GM18499 (cell line): ENCODE results near the gene CPNE4.
"Not testable (repeated sequence)": the region's sequence is repeated elsewhere in the genome, so short reads cannot be mapped to it uniquely, and the experiment has no call there.

Experiments
- ATAC-seq: cut with Tn5 transposase; IDR thresholded peaks from one replicate; pipeline ENCODE4 v1.9.1; 2021; ENCODE audit warnings: moderate number of reproducible peaks; ENCODE audit not compliant: insufficient read depth, unreplicated experiment

The CPNE4 gene

DNA sequence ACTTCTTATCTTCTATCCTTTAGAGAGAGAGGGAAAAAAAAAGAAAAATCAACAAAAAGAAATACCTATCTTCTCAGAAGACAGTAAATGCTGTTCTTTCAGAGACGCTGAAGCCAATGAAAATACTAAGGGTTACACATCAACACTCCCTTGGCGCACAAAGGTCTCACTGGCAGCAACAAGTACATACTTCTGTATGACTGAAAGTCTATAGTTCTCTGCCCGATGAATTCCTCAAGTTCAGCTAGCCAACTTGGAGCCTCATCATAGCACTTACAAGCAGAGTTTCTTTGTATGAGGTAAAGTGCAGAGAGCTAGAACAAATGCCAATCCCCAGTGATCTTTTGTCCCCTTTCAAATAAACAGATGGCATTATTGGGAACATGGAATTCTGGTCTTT, 62.7 kb downstream of the CPNE4 start:
- ATAC-seq = no peak

DNA sequence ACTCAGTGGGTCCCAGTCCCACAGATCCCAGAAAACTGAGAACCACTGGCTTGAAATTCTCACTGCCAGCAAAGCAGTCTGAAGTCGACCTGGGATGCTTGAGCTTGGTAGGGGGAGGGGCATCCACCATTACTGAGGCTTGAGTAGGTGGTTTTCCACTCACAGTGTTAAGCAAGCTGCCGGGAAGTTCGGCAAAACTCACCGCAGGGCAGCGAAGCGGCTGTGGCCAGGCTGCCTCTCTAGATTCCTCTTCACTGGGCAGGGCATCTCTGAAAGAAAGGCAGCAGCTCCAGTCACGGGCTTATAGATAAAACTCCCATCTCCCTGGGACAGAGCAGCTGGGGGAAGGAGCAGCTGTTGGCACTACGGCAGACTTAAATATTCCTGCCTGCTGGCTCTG, 71.4 kb downstream of the CPNE4 start:
- ATAC-seq = not testable (repeated sequence)

DNA sequence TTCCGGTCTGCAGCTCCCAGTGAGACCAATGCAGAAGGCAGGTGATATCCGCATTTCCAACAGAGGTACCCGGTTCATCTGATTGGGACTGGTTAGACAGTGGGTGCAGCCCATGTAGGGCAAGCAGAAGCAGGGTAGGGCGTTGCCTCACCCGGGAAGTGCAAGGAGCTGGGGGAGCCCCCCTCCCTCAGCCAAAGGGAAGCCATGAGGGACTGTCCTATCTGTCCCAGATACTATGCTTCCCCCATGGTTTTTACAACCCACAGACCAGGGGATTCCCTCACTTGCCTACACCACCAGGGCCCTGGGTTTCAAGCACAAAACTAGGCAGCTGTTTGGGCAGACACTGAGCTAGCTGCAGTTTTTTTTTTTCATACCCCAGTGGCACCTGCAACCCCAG, 71.8 kb downstream of the CPNE4 start:
- no peak for ATAC-seq

DNA sequence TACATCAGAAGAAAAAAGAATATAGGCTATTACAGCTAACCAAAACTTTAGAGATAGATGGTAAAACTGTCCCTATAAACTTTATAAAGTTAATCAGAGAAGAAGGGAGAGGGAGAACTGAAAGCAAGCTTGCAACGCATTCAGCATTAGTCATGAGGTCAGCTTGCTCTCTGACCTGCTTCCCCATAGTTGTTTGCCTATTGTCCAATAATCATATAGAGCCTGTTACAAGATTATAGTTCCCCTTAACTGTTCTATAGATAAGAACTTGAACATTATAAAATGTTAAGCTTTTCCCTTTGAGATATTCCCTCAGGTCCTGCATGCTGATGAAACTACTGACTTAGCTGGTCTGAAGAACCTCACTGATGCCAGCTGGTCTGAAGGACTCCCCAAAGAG, 74.5 kb downstream of the CPNE4 start:
- no peak for ATAC-seq

DNA sequence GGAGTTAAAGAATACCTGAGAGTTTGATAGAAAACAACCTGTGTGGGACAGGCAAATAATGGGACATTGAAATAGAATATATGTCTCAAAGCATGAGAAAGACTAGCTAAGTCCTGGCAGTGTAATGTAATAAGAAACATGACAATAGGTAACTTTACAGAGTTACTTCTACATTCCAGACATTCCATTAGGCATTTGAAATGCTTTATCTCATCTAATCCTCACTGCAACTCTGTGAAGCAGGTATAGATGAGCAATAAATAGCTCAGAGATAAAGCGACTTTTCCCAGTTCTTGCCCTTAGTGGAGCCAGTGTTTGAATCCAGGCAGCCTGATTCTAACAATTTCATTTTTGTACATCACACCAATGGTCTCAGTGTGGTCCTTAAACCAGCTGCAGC, 76.8 kb downstream of the CPNE4 start:
- ATAC-seq = no peak

DNA sequence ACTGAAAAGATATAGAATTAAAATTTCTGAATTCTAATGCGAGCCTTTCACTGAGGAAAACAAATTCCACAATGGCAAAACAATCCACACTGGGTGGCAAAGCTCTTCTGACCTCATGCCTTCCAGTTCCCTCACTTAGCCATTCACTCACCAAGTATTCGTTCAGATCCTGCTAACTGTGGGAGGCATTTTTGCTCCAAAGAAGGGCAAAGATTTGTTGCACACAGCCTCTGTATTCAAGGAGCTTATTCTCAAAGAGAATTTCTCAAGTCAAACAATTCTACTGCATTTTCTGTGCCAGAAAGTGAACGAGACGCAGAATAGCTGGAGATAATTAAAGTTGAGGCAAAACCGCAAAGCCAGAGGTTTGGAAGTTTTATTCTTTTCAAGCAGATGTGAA, 77.3 kb downstream of the CPNE4 start:
- ATAC-seq = no peak

DNA sequence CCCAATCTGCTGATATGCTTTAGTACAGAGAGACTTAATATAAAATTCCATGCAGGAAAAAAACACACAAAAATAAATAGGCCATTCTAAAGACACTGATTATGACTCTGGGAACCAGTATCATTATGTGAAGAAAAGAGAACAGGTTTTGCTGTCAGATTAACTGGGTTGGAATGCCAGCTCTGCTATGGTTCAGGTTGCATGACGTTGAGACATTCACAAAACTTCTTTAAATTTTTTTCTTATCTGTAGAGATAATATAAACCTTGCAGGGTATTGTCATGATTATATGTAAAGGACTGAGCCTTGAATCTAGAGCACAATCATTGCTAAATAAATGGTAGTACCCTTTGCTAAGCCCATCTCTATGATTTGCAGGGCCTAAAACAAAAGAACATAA, 86.0 kb downstream of the CPNE4 start:
- ATAC-seq = no peak

DNA sequence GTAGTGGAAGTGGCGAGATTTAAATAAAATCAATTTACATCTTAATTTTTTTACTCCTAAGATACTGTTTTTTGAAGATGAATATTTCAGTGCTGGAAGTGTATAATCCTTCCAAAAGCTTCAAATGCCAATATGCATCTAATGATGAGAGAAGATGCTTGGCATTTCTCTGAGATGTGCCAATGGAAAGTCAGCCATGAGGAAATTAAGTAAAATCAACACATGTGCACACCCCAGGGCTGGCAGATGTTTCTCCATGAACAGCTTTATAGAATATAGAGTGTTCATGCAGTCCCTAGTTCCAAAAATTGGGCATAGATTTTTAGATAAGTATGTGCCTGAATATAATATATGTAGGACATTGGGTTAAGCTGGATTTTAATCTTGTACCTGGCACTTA, 90.1 kb downstream of the CPNE4 start:
- ATAC-seq = no peak

DNA sequence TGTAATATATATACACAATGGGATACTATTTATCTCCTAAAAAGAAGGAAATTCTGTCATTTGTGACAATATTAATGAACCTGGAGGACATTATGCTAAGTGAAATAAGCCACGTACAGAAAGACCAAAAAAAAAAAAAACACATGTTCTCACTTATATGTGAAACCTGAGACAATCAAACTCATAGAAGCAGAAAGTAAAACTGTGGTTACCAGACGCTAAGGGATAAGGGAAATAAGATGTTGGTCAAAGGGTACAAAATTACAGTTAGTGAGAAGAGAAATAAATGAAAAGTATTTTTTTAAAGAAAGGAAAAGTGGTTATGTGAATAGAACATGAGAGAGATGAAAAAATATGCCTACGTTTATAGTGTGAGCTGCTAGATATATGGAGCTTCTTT, 101.1 kb downstream of the CPNE4 start:
- no peak for ATAC-seq

DNA sequence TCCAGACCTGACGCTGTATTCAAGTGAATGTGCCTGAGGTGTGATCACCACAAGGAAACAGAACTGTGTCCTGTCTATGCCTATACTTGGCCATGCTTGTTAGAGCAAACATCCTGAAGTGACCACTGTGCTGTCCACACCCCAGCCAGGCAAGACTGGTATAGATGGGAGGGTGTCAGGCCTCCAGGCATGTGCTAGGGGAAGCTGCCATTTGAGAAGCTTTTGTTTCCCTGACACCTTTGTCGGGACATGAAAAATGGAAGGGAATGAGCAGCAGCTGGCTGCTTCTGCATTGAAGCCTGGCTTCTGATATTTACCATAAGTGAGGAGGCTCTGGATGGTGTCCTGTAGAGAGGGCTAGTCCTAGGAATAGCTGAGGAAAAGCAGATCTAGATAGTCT, 106.2 kb downstream of the CPNE4 start:
- ATAC-seq = no peak

DNA sequence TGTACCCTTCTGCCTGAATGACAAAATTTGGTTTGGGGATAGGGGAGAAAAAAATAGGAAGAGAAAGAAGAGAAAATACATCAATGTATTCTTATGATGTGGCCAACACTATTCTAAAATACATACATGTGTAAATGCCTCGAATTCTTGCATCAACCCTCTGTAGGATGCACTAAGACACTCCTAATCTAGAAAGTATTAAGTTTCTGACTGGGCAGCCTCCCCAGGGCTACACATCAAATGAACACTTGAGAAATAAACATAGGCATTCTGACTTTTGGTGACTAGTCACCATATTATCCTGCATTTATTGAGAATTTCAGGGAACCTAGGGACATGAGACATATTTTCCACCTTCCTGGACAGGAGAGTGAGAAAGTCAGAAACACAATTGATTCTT, 109.2 kb downstream of the CPNE4 start:
- no peak for ATAC-seq

DNA sequence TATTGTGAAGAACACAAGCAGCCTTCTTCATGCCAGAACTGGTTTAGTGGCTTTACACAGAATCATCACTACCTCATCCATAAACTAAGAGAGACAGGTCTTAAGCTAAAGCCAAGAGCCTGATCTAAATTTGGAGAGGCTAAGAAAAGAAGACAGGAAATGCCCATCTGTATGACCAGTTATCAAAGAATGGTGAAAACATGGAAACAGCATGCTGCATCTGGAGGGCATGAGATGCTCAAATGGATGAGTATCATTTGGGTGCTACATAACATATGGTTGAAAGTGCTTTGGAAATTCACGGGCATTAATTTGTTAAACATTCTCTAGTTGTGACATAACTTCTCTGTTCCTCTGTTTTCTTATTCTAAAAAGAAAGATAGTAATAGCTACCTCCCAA, 112.5 kb downstream of the CPNE4 start:
- no peak for ATAC-seq

DNA sequence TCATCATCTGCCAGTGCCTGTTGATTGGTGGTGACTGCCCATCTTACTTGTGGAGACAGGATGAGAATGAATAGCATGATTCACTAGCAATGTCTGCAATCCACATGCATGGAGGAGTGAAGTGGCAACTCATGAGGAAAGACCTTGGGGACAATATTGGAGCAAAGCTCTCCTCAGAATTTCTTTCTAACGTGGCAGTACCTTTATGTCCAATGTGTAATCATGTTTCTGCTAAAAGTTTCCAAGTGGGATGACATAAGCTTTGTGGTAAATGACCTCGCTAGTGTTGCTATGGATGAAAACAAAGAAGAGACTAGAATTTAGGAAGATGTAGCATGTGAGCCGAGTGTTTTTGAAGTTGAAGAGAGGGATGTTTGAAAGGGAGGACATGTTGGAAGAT, 117.8 kb downstream of the CPNE4 start:
- no peak for ATAC-seq

DNA sequence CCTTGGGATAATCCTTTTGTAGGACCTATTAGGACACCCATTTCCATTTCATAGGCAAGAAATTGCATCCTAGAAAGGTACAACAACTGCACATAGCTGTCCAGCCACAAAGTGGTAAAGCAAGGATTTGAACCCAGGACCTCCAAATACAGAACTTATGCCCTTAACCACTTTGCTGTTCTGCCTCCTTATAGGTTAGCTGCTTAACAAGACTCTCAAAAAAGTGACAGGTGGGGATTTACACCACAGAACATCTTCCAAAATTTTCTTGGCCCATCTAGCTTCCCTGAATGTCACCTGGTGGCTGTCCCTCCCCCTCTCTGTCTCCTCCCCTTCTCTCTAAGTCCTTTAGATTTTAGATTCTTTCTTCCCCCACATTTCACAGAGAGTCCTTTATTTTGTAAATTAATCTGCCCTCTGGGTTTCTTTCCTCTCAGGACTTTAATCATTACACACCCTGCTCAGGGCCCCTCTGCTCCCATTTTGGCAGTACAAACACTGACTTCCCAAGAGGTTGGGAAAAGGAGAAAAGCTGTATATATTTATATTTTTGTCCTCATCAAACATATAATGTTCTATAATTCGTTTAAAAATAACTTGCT, 120.6 kb downstream of the CPNE4 start:
- no peak for ATAC-seq

DNA sequence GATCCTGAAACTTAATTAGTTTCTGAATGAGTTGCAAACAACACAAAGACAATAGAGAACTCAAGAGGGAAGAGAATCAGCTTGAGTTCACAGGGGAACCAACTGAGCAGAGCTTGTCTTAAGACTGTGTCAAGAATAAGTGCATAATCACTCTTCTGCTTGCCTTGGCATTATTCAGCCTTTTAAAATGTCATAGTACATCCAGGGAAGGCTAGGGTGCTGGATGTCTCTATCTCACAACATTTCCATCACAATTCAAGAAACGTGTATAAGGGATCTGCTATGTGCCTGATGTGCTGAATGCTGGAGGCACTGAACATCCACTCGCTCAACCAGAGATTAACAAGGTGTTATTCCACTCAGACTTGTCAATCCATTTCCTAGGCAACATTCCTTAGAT, 122.6 kb downstream of the CPNE4 start:
- ATAC-seq = no peak

DNA sequence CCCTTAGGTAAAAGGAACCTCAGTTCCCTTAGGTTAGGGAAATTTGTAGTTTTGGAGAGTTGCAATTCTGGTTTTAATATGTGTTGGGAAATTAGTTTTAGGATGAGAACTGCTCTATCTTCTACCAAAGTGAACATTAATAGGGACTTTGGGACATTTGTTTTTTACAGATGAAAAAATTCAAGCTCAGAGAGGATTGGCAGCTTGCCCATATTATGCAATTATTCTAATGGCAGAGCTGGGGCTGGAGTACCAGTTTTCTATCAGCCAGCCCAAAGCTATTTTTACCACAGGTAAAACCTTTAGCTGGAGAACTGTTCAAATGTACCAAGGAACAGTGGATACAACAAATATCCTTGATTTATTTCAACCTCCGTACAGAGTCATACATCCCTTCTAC, 127.0 kb downstream of the CPNE4 start:
- ATAC-seq = no peak

DNA sequence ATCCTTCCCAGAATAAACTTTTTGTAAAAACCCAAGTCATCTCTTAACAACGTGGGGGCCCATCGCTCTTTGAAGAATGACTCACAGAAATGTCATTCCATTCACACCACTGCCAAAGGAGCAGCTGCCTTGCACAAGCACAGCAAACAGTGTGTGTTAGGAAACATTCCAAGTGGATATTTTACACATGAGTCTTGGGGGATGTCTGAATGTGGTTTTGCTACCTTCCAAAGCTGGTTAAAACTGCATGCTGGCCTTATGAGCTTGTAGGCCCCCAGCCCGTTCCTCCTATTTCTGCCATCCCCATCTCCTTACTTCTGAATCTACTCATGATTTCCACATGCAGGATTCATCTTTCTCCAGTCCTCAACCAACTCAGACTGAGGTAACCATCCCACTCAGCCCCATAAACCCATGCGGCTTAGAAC, 130.8 kb downstream of the CPNE4 start:
- no peak for ATAC-seq

DNA sequence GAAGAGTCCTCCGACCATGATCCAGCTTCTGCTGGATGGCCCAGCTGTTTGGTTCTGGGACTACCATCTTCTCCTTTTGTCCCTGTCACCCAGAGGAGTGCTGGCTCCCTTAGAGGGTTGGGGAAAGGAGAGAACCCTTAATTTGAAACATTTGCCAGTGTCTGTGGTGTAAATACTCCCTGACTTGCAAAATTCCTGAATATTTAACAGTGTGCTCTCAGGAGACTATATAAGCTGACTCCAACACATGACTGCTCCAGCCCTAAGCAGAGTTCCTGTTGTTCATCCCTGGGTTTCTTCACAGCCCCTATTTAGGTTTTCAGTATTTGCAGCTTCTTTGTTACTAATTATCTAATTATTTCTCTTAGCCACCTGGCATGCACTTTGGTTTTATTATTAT, 133.1 kb downstream of the CPNE4 start:
- no peak for ATAC-seq

DNA sequence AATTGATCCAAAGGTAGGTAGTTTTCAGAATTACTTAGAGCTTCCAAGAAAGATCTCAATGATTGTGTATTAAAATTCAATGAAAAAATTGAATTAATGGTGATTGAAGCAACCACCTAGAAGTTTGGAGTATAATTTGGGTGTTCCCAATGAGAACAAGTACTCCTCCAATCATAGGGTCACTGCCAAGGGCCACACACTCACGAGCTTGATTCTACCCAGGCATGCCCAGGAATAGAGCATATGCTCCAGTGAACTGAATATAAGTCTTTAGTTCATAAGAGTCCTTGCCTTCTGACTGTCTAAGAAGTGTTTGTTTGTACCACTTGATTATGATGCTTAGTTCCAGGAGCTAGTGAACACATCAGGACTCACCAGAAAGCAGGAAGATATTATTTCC, 133.9 kb downstream of the CPNE4 start:
- ATAC-seq = no peak

DNA sequence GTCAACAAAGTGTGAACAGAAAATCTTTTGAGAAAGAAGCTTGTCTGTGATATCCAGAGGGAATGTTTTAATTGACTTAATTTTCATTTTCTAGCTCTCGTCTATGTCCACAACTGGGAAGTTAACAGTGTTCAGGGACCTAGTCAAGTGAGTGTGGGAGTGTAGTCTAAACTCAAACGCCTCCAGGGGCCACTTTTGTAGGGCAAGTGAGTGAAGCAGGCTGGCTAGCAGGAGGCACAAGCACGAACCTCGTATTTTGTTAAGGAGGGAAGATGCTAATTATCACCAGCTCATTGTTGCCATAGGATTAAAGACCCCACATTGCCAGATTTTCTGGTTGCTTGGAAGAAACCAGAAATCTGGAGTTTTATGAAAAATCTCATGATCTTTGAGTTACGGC, 135.8 kb downstream of the CPNE4 start:
- ATAC-seq = no peak

DNA sequence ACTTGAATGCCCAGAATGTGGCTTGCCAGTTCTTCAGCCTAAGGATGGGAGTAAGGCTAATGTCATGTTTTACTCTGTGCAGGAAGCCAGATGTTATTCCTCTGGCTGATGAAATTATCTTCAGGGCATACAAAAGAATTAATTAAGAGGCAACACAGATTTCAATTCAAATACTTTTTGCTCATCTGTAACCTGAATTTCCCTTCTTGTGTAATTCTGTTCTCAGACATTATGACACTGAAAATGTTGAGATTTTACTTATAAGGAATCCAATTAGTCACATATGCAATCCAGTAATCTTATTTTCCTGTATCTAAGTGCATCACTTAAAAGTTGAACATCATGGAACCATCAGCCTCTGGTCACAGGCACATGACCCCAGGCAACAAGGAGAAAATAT, 136.5 kb downstream of the CPNE4 start:
- no peak for ATAC-seq

DNA sequence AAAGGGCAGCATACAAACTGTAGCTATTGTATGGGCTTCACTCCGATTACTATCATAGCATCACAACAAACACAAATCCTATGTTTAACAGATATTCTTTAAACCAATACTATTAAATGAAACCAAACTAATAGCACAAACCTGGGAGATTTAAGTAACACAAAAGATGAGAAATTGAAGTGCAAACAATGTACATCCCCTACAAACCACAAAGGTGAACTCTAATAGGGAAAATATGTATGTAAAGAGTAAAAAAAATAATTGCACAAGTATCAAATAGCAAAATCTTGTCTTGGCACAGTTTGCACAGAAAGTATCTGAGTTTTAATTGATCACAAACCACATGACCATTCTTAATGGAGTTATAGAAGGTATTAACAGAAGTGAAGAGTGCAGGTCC, 138.5 kb downstream of the CPNE4 start:
- no peak for ATAC-seq

DNA sequence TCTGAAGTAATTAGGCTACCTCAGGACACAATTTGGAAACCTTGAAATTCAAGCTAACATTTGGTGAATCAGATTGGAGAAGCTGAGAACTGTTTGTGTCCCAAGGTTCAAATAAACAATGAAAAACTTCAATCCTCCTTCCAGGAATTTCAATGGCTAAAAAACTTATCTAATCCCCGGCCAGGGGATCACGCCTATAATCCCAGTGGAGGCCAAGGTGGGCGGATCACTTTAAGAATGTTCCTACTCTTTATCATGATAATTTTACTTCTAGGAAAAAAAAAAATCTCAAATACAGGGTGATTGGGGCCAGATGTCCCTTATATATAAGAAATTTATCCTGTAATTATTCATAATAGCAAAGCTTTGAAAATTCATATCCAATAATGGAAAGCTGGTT, 139.0 kb downstream of the CPNE4 start:
- ATAC-seq = no peak
